SK-N-SH (cell line): ENCODE measurements around the gene LRRN1. TPM values are rescaled to one million over a fixed set of nuclear protein-coding genes. Genes with fewer than 3 reads are reported as not detected.

Source experiments
- CTCF ChIA-PET: fragments of 300-600, 350-600 bp; formaldehyde crosslinking; extraction: SDS; loops from one replicate; lab custom pipeline; 2021; lab: Yijun Ruan, JAX
- POLR2A ChIA-PET: fragments of 350-600 bp; sonication (Branson Sonifier 250); formaldehyde crosslinking; extraction: SDS; loops from one replicate; lab custom pipeline; 2020; ENCODE audit warnings: antibody characterized with exemption, inconsistent platforms; lab: Yijun Ruan, JAX
- DNase-seq: peaks from one replicate; pipeline ENCODE4 v3.0.0; 2012
- H2AFZ ChIP-seq: fragments of 200-600 bp; sonication (generic); 2 replicates; pipeline ENCODE4 v1.8.1; 2016; ENCODE audit warnings: antibody characterized with exemption, mild to moderate bottlenecking, low read depth
- H3F3A ChIP-seq: fragments of 200-600 bp; sonication (generic); replicated peaks from 2 replicates; pipeline ENCODE3; 2016; ENCODE audit warnings: antibody characterized with exemption, mild to moderate bottlenecking; ENCODE audit not compliant: insufficient read depth
- H3K27ac ChIP-seq, 2 experiments: fragments of 200-500 bp in 1 of 2; fragments of 200-600 bp in 1 of 2; sonication (Bioruptor generic) in 1 of 2; sonication (generic), shearing (Covaris generic) in 1 of 2; 2 replicates each; pipeline versions ENCODE4 v1.5.1 to v1.6.1; 2014 to 2016; ENCODE audit warnings: low read depth in 2 of 2, inconsistent platforms in 1 of 2, low read length in 1 of 2, mild to moderate bottlenecking in 1 of 2, mixed read lengths in 1 of 2
- H3K27me3 ChIP-seq: fragments of 200-600 bp; sonication (generic), shearing (Covaris generic); 2 replicates; pipeline ENCODE4 v1.6.1; 2016; ENCODE audit warnings: mixed run types; ENCODE audit not compliant: insufficient read depth
- H3K36me3 ChIP-seq, 2 experiments: fragments of 200-500 bp in 1 of 2; fragments of 200-600 bp in 1 of 2; sonication (Bioruptor generic) in 1 of 2; sonication (generic) in 1 of 2; replicated peaks in 1 of 2; 2 replicates each; pipeline versions ENCODE3 to v1.5.1; 2014 to 2016; ENCODE audit warnings: low read length in 1 of 2, mild to moderate bottlenecking in 1 of 2; ENCODE audit not compliant: insufficient read depth in 2 of 2, control insufficient read depth in 1 of 2
- H3K4me1 ChIP-seq, 2 experiments: fragments of 200-500 bp in 1 of 2; fragments of 200-600 bp in 1 of 2; sonication (Bioruptor generic) in 1 of 2; sonication (generic), shearing (Covaris generic) in 1 of 2; 2 replicates each; pipeline versions ENCODE4 v1.5.1 to v1.6.1; 2014 to 2016; ENCODE audit warnings: low read depth in 1 of 2, low read length in 1 of 2, mixed run types in 1 of 2; ENCODE audit not compliant: insufficient read depth in 2 of 2, control insufficient read depth in 1 of 2
- H3K4me2 ChIP-seq: fragments of 200-600 bp; sonication (generic), shearing (Covaris generic); 2 replicates; pipeline ENCODE4 v1.6.1; 2017; ENCODE audit warnings: mixed run types
- H3K4me3 ChIP-seq, 2 experiments: fragments of 200-500 bp in 1 of 2; fragments of 200-600 bp in 1 of 2; sonication (Bioruptor generic) in 1 of 2; sonication (generic), shearing (Covaris generic) in 1 of 2; 2 replicates each; pipeline versions ENCODE4 v1.5.1 to v1.8.1; 2014 to 2016; ENCODE audit warnings: low read depth in 2 of 2, inconsistent platforms in 1 of 2, low read length in 1 of 2, mild to moderate bottlenecking in 1 of 2, mixed read lengths in 1 of 2, moderate library complexity in 1 of 2
- H3K79me2 ChIP-seq: fragments of 200-600 bp; sonication (generic); 2 replicates; pipeline ENCODE4 v1.8.1; 2017; ENCODE audit warnings: mild to moderate bottlenecking; ENCODE audit not compliant: insufficient read depth
- H3K9ac ChIP-seq: fragments of 200-600 bp; sonication (generic); 2 replicates; pipeline ENCODE4 v1.6.1; 2017; ENCODE audit warnings: mixed run types
- H3K9me2 ChIP-seq: fragments of 200-600 bp; sonication (generic); 2 replicates; pipeline ENCODE4 v1.6.1; 2017; ENCODE audit warnings: mixed run types
- H3K9me3 ChIP-seq: fragments of 200-600 bp; sonication (generic); 2 replicates; pipeline ENCODE4 v1.6.1; 2017; ENCODE audit warnings: mixed run types, mild to moderate bottlenecking, moderate library complexity
- H4K20me1 ChIP-seq: fragments of 200-600 bp; sonication (generic); 2 replicates; pipeline ENCODE4 v1.6.1; 2017; ENCODE audit warnings: mild to moderate bottlenecking, mixed run types; ENCODE audit not compliant: insufficient read depth
- CHD2 ChIP-seq: fragments of 150-350 bp; IDR thresholded peaks from 2 replicates; pipeline ENCODE4 v1.6.1; 2018; ENCODE audit warnings: low read length; ENCODE audit not compliant: partially characterized antibody
- EP300 ChIP-seq, 2 experiments: IDR thresholded peaks; 2 replicates each; pipeline versions ENCODE4 v1.4.0 to v1.6.1; 2012; ENCODE audit warnings: borderline replicate concordance in 1 of 2, low read depth in 1 of 2, low read length in 1 of 2
- EZH2phosphoT487 ChIP-seq: fragments of 200-600 bp; sonication (generic); IDR thresholded peaks from 2 replicates; pipeline ENCODE4 v1.6.1; 2017; ENCODE audit warnings: low read depth, mixed run types, mild to moderate bottlenecking, antibody characterized with exemption, moderate library complexity, borderline replicate concordance
- FOSL2 ChIP-seq: IDR thresholded peaks from 2 replicates; pipeline ENCODE4 v1.4.0; 2012; ENCODE audit warnings: low read depth, mild to moderate bottlenecking, moderate library complexity, borderline replicate concordance
- FOXJ3 ChIP-seq: sonication (generic); formaldehyde crosslinking; IDR thresholded peaks from 2 replicates; pipeline ENCODE4 v1.5.1; 2020; ENCODE audit warnings: mild to moderate bottlenecking, missing genetic modification reagents
- FOXM1 ChIP-seq: IDR thresholded peaks from 2 replicates; pipeline ENCODE4 v1.4.0; 2012; ENCODE audit warnings: low read depth, mild to moderate bottlenecking
- GABPA ChIP-seq: IDR thresholded peaks from 2 replicates; pipeline ENCODE4 v1.4.0; 2012; ENCODE audit warnings: low read depth, mild to moderate bottlenecking
- GATA2 ChIP-seq: sonication (generic); formaldehyde crosslinking; IDR thresholded peaks from 2 replicates; pipeline ENCODE4 v1.5.0; 2020; ENCODE audit warnings: mild to moderate bottlenecking, missing genetic modification reagents
- IRF3 ChIP-seq: fragments of 150-350 bp; IDR thresholded peaks from 2 replicates; pipeline ENCODE4 v1.6.1; 2016; ENCODE audit warnings: mild to moderate bottlenecking, low read depth, low read length
- JUND ChIP-seq: IDR thresholded peaks from 2 replicates; pipeline ENCODE4 v1.4.0; 2012
- MAX ChIP-seq: IDR thresholded peaks from 2 replicates; pipeline ENCODE4 v1.4.0; 2012; ENCODE audit warnings: low read depth
- MEF2A ChIP-seq: IDR thresholded peaks from 2 replicates; pipeline ENCODE4 v1.4.0; 2012; ENCODE audit warnings: low read depth, borderline replicate concordance
- MXI1 ChIP-seq: IDR thresholded peaks from 2 replicates; pipeline ENCODE4 v1.6.1; 2012; ENCODE audit warnings: mild to moderate bottlenecking, low read depth, low read length, improper control_type of control experiment
- NFIC ChIP-seq: IDR thresholded peaks from 2 replicates; pipeline ENCODE4 v1.4.0; 2012; ENCODE audit warnings: borderline replicate concordance
- NRF1 ChIP-seq: IDR thresholded peaks from 2 replicates; pipeline ENCODE4 v1.6.1; 2012; ENCODE audit warnings: low read depth, mild to moderate bottlenecking, low read length
- POLR2AphosphoS5 ChIP-seq: IDR thresholded peaks from 2 replicates; pipeline ENCODE4 v1.6.1; 2012; ENCODE audit warnings: low read depth, low read length
- RCOR1 ChIP-seq: fragments of 150-350 bp; IDR thresholded peaks from 2 replicates; pipeline ENCODE4 v1.6.1; 2017; ENCODE audit warnings: antibody characterized with exemption, low read length
- REST ChIP-seq: IDR thresholded peaks from 2 replicates; pipeline ENCODE4 v1.6.1; 2012; ENCODE audit warnings: mild to moderate bottlenecking, low read depth, low read length, moderate library complexity
- RXRA ChIP-seq: IDR thresholded peaks from 2 replicates; pipeline ENCODE4 v1.4.0; 2012; ENCODE audit warnings: low read depth, mild to moderate bottlenecking, borderline replicate concordance
- SIN3A ChIP-seq: IDR thresholded peaks from 2 replicates; pipeline ENCODE4 v1.6.1; 2012; ENCODE audit warnings: low read depth, mild to moderate bottlenecking, low read length, moderate library complexity, borderline replicate concordance
- SMC3 ChIP-seq: IDR thresholded peaks from 2 replicates; pipeline ENCODE4 v1.6.1; 2012; ENCODE audit warnings: low read depth, low read length, improper control_type of control experiment
- TAF1 ChIP-seq: IDR thresholded peaks from 2 replicates; pipeline ENCODE4 v1.6.1; 2012; ENCODE audit warnings: low read depth, mild to moderate bottlenecking, low read length, moderate library complexity, borderline replicate concordance
- TCF12 ChIP-seq: IDR thresholded peaks from 2 replicates; pipeline ENCODE4 v1.4.0; 2012
- USF2 ChIP-seq: fragments of 150-350 bp; IDR thresholded peaks from 2 replicates; pipeline ENCODE4 v1.6.1; 2017; ENCODE audit warnings: antibody characterized with exemption, low read length, low read depth, borderline replicate concordance
- YY1 ChIP-seq: IDR thresholded peaks from 2 replicates; pipeline ENCODE4 v1.4.0; 2012; ENCODE audit warnings: low read depth, mild to moderate bottlenecking
- WGBS: methylation state at CpG from one replicate; pipeline ENCODE4 v1.1.6; 2017; ENCODE audit warnings: low lambda C conversion rate; 5-methylcytosine and 5-hydroxymethylcytosine counted together
- polyA plus RNA-seq, 3 experiments: library from polyadenylated mRNA; depleted of rRNA; stranded (reverse); fragments of >200 nt; gene quantifications; 2 replicates each; pipeline ENCODE4 v1.2.3, GENCODE V29; 2012

LRRN1 gene
- polyA plus RNA-seq, 1 of the 3 experiments (the other 2 are of a cell fraction): 0.03 TPM

GRCh38 chr3:3765661-3766060, 33.6 kb upstream of the LRRN1 start:
- POLR2A ChIA-PET: no interaction called here
- no peaks in the 10 kb centered on the region for H3K27me3 ChIP-seq
- H3K4me3 ChIP-seq: no peak overlapping the region
- H3K79me2 ChIP-seq: no peaks in the 10 kb centered on the region
- H3K4me1 ChIP-seq: no peaks in the 10 kb centered on the region
- no peak overlapping the region for H2AFZ ChIP-seq
- no peak overlapping the region for H3K9ac ChIP-seq
- H3K4me2 ChIP-seq: no peak overlapping the region
- no peaks in the 10 kb centered on the region for H3K36me3 ChIP-seq
- CTCF ChIA-PET: no interaction called here
- H3F3A ChIP-seq: no peaks in the 10 kb centered on the region
- 60% methylated on average over 4 of the region's 4 CpGs for WGBS
- no peaks in the 10 kb centered on the region for H4K20me1 ChIP-seq
- no peak for DNase-seq
- no peak overlapping the region for H3K27ac ChIP-seq
- H3K9me2 ChIP-seq: no peaks in the 10 kb centered on the region
- H3K9me3 ChIP-seq: 0 out of 2 replicates have a peak, but pooled peaks cover 6% of the 10 kb centered on the region
- no peak for TF ChIP-seq FOXJ3 (CRISPR knock-in tag)
- TF ChIP-seq FOSL2: no peak
- no peak for TF ChIP-seq SMC3
- TF ChIP-seq RXRA: no peak
- TF ChIP-seq CHD2: no peak
- TF ChIP-seq IRF3: no peak
- TF ChIP-seq NFIC: no peak
- TF ChIP-seq MAX: no peak
- TF ChIP-seq MXI1: no peak
- no peak for TF ChIP-seq JUND
- TF ChIP-seq EZH2phosphoT487: no peak

GRCh38 chr3:3766140-3766539, 33.1 kb upstream of the LRRN1 start:
- no peak overlapping the region for H3K9ac ChIP-seq
- H3K27ac ChIP-seq: no peak overlapping the region
- no peaks in the 10 kb centered on the region for H3K36me3 ChIP-seq
- no peak overlapping the region for H3K4me2 ChIP-seq
- 0% methylated on average over 1 of the region's 1 CpG for WGBS
- no peak for TF ChIP-seq GATA2 (CRISPR knock-in tag)
- no peak for TF ChIP-seq GABPA
- TF ChIP-seq FOXM1: no peak
- TF ChIP-seq EZH2phosphoT487: no peak
- no peak for TF ChIP-seq TCF12
- TF ChIP-seq EP300 (IDR thresholded peaks at IDR 0.05; ENCODE audit: borderline replicate concordance in 1 of 2, low read depth in 1 of 2, low read length in 1 of 2): no peak
- no peak for TF ChIP-seq RCOR1
- TF ChIP-seq NRF1: no peak
- TF ChIP-seq SMC3: no peak
- TF ChIP-seq REST: no peak
- no peak for TF ChIP-seq TAF1
- no peak for TF ChIP-seq POLR2AphosphoS5
- TF ChIP-seq FOXJ3 (CRISPR knock-in tag): no peak
- no peak for TF ChIP-seq SIN3A
- no peak for TF ChIP-seq YY1
- TF ChIP-seq RXRA: no peak
- no peak for TF ChIP-seq USF2
- TF ChIP-seq MEF2A: no peak
- no peak for TF ChIP-seq MXI1
- TF ChIP-seq CHD2: no peak
- no peaks in the 10 kb centered on the region for H4K20me1 ChIP-seq
- no peaks in the 10 kb centered on the region for H3K4me1 ChIP-seq
- ChIA-PET POLR2A (no interaction called here), CTCF (no interaction called here)
- H3K9me3 ChIP-seq: 0 out of 2 replicates have a peak, but pooled peaks cover 6% of the 10 kb centered on the region
- DNase-seq: no peak
- H3K9me2 ChIP-seq: no peaks in the 10 kb centered on the region
- H3K79me2 ChIP-seq: no peaks in the 10 kb centered on the region
- H3F3A ChIP-seq: no peaks in the 10 kb centered on the region
- no peaks in the 10 kb centered on the region for H3K27me3 ChIP-seq
- no peak overlapping the region for H3K4me3 ChIP-seq
- no peak overlapping the region for H2AFZ ChIP-seq
